Measurements from ENCODE around the gene AGAP1. TPM values are rescaled to one million over a fixed set of nuclear protein-coding genes. Genes with fewer than 3 reads are reported as not detected.

The AGAP1 gene
- total RNA-seq, 1 donor from 2014 or later, result 3.8 TPM

DNA sequence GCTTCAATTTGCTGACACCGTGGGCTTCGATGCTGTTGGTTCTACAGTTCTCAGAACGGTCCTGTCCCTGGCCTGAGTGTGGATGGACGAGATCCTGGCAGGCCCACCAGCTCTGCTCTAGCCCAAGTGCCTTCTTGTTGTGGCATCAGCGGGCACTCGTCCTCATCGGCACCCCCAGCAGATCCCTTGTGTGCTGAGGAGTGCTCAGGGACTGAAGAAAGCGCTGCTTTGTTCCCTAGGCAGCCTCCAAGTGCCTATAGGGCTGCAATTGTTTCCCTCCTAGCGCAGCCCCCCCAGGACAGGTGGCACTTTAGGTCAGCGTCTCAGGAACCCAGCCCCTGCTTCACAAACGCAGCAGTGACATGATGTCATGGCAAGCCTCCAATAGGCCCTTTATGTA lies 217.7 kb downstream of the AGAP1 start:
- intact Hi-C loops (cut with micrococcal nuclease), result no loop called here
- Mint-ChIP-seq H3K36me3 (ENCODE audit: low read depth) (no peaks in the 10 kb centered on the region), H3K4me1 (no peaks in the 10 kb centered on the region)

DNA sequence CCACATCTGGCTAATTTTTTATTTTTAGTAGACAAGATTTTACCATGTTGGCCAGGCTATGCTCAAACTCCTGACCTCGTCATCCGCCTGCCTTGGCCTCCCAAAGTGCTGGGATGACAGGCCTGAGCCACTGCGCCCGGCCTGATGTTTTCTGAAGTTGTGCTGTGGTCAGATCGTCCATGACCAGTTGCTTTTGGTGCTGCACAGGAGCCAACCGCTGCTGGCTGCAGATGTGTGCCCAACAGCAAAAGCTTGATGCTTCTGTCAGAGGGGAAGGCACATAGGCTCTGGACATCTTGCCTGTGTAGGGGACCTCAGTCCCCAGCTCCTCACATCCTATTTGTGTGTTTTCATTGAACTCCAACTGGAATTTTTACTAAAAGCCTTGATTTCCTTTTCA lies 218.3 kb downstream of the AGAP1 start:
- H3K36me3 Mint-ChIP-seq (ENCODE audit: low read depth), result no peaks in the 10 kb centered on the region
- H3K9me3 Mint-ChIP-seq, result no peaks in the 10 kb centered on the region
- DNase-seq, result no peak
- no peak overlapping the region for H3K27ac Mint-ChIP-seq
- intact Hi-C loops (cut with micrococcal nuclease), result no loop called here
- H3K4me1 Mint-ChIP-seq, result no peaks in the 10 kb centered on the region
- H3K4me3 Mint-ChIP-seq, result no peak overlapping the region
- H3K27me3 Mint-ChIP-seq, result no peaks in the 10 kb centered on the region

More for the DNA sequence above, 217.7 kb downstream of the AGAP1 start:
- Mint-ChIP-seq H3K4me3 (no peak overlapping the region), H3K27ac (no peak overlapping the region), H3K9me3 (no peaks in the 10 kb centered on the region), H3K27me3 (no peaks in the 10 kb centered on the region)
- DNase-seq, result no peak

DNA sequence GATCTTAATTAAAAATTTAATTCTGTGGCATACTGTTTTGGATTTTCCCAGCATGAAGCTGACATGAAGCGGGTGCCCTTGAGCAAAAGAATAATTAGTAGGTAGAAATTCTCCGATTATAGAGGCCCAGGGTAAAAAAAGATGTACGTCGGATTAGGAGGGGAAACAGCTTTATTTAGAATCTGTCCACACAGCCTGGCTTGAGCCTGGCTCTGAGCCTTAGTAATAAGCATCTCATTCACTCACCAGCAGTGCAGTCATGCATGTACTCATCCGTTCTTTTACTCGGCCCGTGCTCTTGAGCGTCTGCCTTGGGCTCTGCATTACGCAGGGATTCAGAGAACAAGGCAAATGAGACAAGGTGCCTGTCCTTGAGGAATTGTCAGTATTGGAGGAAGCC lies 219.3 kb downstream of the AGAP1 start:
- H3K27me3 Mint-ChIP-seq, result no peaks in the 10 kb centered on the region
- no peaks in the 10 kb centered on the region for H3K36me3 Mint-ChIP-seq (ENCODE audit: low read depth)
- no peaks in the 10 kb centered on the region for H3K9me3 Mint-ChIP-seq
- H3K4me3 Mint-ChIP-seq, result no peak overlapping the region
- H3K4me1 Mint-ChIP-seq, result no peaks in the 10 kb centered on the region
- no peak overlapping the region for H3K27ac Mint-ChIP-seq
- intact Hi-C loops (cut with micrococcal nuclease), result no loop called here
- no peak for DNase-seq

DNA sequence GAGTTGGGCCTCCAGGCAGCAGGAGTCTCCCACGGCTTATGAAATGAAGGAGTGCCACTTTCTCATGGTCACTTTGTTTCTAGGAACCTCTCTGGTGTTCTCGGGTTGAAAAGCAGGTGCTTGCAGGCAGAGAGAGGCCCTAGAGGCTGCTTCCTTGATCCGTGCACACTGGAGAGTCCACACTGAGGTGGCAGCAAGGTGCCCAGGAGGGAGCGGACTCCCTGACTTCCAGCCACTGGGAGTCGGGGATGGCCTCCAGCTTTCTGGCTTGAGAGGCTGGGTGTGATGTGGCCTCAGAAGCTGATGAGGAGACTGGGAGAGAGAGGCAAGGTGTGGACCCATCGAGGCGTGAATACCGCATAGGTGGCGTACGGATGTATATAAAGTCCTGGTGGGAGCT lies 221.8 kb downstream of the AGAP1 start:
- DNase-seq, result no peak
- H3K4me3 Mint-ChIP-seq, result no peak overlapping the region
- no peaks in the 10 kb centered on the region for H3K9me3 Mint-ChIP-seq
- H3K4me1 Mint-ChIP-seq, result no peaks in the 10 kb centered on the region
- intact Hi-C loops (cut with micrococcal nuclease), result no loop called here
- H3K36me3 Mint-ChIP-seq (ENCODE audit: low read depth), result no peaks in the 10 kb centered on the region
- no peaks in the 10 kb centered on the region for H3K27me3 Mint-ChIP-seq
- H3K27ac Mint-ChIP-seq, result no peak overlapping the region

DNA sequence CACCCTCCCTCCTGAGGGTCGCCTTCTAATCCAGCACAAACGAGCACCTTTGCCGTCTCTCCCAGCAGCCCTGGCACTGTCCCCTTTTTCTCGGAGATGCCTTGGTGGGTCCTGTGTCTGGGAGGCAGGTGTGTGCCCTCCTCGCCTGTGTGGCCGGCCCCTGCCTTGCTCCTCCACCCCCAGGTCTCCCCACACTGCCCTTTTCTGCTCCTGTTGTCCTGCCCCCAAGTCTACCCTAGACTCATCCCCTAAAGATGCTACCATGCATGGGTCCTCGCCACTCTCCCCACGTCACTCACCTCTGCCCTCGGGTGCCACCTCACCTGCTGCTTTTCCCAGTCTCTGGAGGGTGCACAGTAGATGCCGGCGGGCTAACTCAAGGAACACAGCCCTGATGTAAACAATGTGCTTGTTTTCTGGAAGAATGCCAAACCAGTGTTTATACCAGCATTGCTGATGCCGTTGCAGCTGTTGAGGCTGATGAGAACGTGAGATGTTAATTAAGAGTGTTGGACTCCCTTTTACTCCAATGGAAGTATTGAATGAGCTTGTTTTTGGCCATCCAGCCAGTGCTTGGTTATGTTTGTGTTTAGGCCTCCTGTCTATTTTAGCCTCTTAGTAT lies 223.1 kb downstream of the AGAP1 start:
- H3K27ac Mint-ChIP-seq, result no peak overlapping the region
- no peaks in the 10 kb centered on the region for H3K36me3 Mint-ChIP-seq (ENCODE audit: low read depth)
- H3K4me3 Mint-ChIP-seq, result no peak overlapping the region
- intact Hi-C loops (cut with micrococcal nuclease), result no loop called here
- DNase-seq, result no peak
- H3K27me3 Mint-ChIP-seq, result no peaks in the 10 kb centered on the region
- H3K4me1 Mint-ChIP-seq, result no peaks in the 10 kb centered on the region
- H3K9me3 Mint-ChIP-seq, result no peaks in the 10 kb centered on the region

DNA sequence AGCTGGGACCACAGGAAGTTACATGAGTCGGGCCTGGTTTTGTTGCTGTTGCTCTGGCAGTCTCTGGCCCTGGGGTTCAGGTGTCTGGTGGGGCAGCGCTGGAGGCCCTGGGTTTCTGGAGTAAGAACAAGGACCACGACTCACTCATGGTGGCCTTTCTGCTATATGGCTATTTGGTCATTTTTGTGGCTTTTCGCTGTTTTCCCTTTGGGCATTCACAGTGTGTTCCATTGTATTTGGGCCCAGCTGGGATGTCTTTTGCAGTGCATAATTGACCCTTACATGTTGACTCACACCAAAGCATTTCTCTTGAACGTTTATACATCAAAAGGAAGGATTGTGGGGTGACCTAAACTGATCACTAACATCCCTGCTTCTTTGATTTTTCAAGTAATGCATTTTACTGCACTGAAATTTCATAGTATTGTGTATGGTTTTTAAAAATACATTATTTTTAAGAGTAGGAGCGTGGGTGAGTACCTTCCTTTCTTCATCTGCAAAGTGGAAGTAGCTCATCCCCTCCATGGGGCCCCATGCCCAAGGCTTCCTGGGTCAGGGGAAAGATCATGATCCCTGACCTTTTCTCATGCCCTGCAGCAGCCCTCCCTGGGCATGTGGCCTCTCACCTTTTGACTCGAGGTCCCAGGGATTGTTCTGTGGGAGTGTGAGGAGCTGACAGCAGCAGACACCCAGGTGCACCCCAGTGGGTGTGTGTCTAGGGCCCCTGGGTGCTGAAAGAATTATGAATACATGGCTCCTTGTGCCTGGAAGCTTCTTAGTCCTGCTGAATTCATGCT lies 225.5 kb downstream of the AGAP1 start:
- Mint-ChIP-seq H3K27ac (no peak overlapping the region), H3K4me3 (no peak overlapping the region), H3K9me3 (no peaks in the 10 kb centered on the region), H3K36me3 (ENCODE audit: low read depth) (no peaks in the 10 kb centered on the region), H3K27me3 (no peaks in the 10 kb centered on the region), H3K4me1 (no peaks in the 10 kb centered on the region)
- intact Hi-C loops (cut with micrococcal nuclease), result no loop called here
- DNase-seq, result no peak

DNA sequence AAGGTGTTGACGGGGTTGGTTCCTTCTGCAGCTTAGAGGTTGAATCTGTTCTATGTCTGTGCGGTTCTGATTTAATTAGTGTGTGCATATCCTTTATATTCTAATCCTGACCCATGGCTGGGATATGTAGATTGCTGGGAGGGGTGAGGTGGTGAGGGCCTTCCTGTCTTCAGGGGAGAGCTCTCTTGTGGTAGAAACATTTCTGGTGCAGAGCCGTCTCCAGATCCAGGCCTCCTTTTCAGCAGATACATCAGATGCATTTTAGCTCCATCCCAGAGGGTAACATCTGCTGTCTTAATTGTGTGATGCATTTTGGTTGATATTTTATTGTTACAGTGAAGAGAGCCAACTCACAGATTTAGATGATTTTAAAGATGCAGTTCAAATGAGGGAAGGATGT lies 227.8 kb downstream of the AGAP1 start:
- H3K27ac Mint-ChIP-seq, result no peak overlapping the region
- intact Hi-C loops (cut with micrococcal nuclease), result no loop called here
- DNase-seq, result no peak

DNA sequence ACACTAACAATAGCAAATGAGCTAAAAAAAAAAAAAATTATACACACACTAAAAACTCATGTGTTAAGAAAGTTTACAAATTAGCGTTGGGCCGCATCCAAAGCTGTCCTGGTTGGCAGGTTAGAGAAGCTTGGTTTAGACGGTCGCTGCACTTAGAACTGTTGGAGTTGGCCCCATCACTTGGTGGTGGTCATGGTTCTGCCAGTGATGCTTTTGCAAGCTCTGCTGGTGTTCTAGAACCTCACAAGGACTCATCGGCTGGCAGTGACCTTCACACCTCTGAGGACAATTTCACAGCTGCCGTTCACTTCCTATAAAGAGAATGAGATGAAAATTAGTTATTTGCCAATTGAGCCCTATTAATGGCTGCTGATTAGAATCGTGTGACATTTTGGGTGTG lies 229.0 kb downstream of the AGAP1 start:
- Mint-ChIP-seq H3K4me1 (no peaks in the 10 kb centered on the region), H3K27ac (no peak overlapping the region), H3K36me3 (ENCODE audit: low read depth) (no peaks in the 10 kb centered on the region), H3K9me3 (no peaks in the 10 kb centered on the region), H3K4me3 (no peak overlapping the region), H3K27me3 (no peaks in the 10 kb centered on the region)
- intact Hi-C loops (cut with micrococcal nuclease), result no loop called here
- DNase-seq, result no peak

More for the DNA sequence above, 227.8 kb downstream of the AGAP1 start:
- H3K36me3 Mint-ChIP-seq (ENCODE audit: low read depth), result no peaks in the 10 kb centered on the region
- H3K4me1 Mint-ChIP-seq, result no peaks in the 10 kb centered on the region
- H3K4me3 Mint-ChIP-seq, result no peak overlapping the region
- H3K9me3 Mint-ChIP-seq, result no peaks in the 10 kb centered on the region
- no peaks in the 10 kb centered on the region for H3K27me3 Mint-ChIP-seq

DNA sequence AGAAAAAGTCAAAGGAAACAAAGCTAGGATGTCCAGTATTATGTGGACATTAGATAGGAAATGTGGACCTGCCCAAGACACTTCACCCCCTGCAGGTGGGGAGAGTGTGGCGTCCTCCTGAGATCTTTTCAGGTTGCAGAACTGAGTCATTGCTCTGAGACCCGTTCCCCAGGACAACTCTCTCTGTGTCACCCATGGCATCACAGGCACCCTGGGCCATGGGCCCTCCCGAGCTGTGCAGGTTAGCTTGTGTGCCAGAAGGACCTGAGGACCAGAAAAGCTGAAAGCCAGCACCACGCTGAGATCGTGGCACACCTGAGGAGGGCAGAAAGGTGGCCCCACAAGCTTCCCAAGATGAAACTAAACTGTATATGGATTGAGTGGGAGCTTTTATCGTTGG lies 229.5 kb downstream of the AGAP1 start:
- Mint-ChIP-seq H3K36me3 (ENCODE audit: low read depth) (no peaks in the 10 kb centered on the region), H3K27me3 (no peaks in the 10 kb centered on the region), H3K4me3 (no peak overlapping the region), H3K27ac (no peak overlapping the region), H3K9me3 (no peaks in the 10 kb centered on the region), H3K4me1 (no peaks in the 10 kb centered on the region)
- no peak for DNase-seq
- intact Hi-C loops (cut with micrococcal nuclease), result no loop called here

DNA sequence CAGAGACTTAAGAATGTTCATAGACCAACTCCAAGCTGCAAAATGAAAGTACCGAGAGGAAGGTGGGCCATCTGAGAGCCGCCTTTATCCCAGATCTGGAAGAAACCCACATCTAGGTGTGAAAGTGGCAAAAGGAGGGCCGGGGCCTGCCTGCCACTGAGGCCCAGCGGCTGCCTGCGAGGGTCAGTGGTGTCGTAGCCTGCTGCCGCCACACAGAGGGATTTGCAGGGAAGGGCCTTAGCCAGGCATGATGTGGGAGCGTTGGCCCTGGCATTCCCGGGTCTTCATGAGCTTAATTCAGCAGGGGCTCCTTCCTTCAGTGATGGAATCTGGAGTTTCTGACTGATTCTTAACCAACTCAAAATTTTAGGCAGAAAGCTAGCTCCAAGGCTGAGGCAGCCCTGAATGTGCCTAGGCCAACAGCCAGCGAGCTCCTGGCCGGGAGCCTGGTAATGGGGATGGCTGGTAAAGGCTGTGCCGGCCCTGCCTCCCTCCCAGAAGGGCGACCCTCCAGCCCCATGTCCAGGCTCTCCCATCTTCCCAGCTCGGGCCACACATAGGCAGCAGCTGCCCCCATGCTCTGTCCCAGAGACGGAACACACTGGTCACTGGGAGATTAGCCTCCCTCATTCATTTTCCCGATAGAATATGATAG lies 230.1 kb downstream of the AGAP1 start:
- no peak overlapping the region for H3K4me3 Mint-ChIP-seq
- no peak overlapping the region for H3K27ac Mint-ChIP-seq
- H3K9me3 Mint-ChIP-seq, result no peaks in the 10 kb centered on the region
- H3K36me3 Mint-ChIP-seq (ENCODE audit: low read depth), result no peaks in the 10 kb centered on the region
- H3K4me1 Mint-ChIP-seq, result no peaks in the 10 kb centered on the region
- DNase-seq, result no peak
- H3K27me3 Mint-ChIP-seq, result no peaks in the 10 kb centered on the region
- intact Hi-C loops (cut with micrococcal nuclease), result no loop called here

DNA sequence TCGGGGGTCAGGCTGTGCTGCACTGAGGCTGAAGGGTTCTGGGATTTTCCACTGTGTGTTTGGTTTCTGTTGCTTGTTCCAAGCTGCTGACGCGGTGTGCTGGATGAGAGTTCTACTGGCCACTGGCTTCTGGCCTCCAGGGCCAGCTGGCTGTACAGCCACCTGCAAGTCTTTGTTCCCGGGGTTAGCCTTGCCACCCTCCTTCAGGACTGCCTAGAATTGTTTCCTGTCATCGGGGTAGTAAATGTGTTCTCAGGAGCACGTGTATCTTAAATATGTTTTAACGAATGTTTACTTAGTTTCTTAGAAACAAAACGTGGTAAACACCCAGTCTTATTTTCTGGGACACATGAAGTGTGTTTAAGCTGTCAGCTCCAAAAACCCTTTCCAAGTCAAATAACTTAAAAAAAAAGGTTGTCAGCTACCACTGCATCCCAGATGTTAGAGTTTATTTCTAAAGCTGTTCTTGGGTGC lies 231.2 kb downstream of the AGAP1 start:
- Mint-ChIP-seq H3K9me3 (no peaks in the 10 kb centered on the region), H3K4me3 (no peak overlapping the region), H3K27me3 (no peaks in the 10 kb centered on the region), H3K27ac (no peak overlapping the region), H3K4me1 (no peaks in the 10 kb centered on the region), H3K36me3 (ENCODE audit: low read depth) (no peaks in the 10 kb centered on the region)
- no peak for DNase-seq
- intact Hi-C loops (cut with micrococcal nuclease), result no loop called here

DNA sequence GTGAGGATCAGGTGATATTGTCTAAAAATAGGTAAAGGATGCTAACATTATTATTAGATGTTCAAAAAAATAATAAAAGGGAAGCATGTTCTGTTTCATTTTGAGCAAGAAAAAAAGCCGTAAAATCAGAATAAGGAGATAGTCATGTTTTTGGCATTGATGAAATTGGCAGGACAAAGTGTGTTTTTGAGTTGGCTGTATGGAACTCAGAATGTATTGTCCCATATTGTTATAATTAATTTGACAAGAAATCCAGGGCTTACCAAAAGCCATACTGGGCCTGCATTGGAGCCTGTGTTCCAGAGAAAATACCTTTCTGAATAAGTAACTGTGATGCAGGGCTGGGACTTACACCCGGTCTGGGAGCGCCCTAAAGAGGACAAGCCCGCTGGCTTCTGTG lies 232.0 kb downstream of the AGAP1 start:
- intact Hi-C loops (cut with micrococcal nuclease), result no loop called here
- no peak overlapping the region for H3K27ac Mint-ChIP-seq
- H3K4me1 Mint-ChIP-seq, result no peaks in the 10 kb centered on the region
- no peaks in the 10 kb centered on the region for H3K27me3 Mint-ChIP-seq
- no peaks in the 10 kb centered on the region for H3K9me3 Mint-ChIP-seq
- no peaks in the 10 kb centered on the region for H3K36me3 Mint-ChIP-seq (ENCODE audit: low read depth)
- no peak overlapping the region for H3K4me3 Mint-ChIP-seq
- DNase-seq, result no peak

DNA sequence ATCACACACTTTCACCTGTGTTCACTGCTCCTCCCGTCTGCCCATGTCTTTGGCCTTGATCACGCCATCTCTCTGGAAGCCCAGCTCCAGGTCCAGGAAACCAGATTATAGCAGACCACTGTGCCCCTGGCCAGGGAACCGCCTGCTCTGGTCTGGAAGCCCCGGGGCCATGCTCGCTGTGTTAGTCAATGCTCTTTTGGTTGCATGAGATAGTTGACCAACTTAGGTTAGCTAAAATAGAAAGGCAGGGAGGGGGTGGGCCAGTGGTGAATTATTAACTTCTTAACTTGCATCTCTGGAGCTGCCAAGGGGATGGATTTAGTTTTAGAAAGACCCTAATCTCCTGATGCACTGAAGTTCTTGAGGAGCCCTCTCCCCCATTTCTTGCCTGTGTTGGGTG lies 232.7 kb downstream of the AGAP1 start:
- Mint-ChIP-seq H3K9me3 (no peaks in the 10 kb centered on the region), H3K4me3 (no peak overlapping the region), H3K27me3 (no peaks in the 10 kb centered on the region), H3K4me1 (no peaks in the 10 kb centered on the region), H3K36me3 (ENCODE audit: low read depth) (no peaks in the 10 kb centered on the region), H3K27ac (no peak overlapping the region)
- intact Hi-C loops (cut with micrococcal nuclease), result no loop called here
- no peak for DNase-seq

DNA sequence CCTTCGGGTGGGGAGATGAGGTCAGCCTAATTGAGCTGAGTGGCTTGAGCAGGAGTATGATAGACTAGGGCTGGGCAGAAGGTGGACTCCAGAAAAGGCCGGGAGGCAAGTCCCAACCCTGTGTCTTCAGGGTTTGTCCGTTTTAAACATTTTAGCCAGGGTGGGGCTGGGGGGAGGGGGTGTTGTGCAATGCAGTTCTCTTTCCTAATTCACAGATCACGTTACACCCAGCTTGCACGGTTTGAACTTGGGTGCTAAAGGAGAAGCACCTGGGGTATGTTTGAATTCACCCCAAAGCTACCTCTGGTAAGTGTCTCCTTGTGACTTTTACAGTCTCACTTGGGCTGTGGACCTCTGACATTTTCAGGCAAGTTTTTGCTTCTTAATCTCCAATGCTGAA lies 233.3 kb downstream of the AGAP1 start:
- intact Hi-C loops (cut with micrococcal nuclease), result no loop called here
- DNase-seq, result no peak
- Mint-ChIP-seq H3K4me1 (no peaks in the 10 kb centered on the region), H3K9me3 (no peaks in the 10 kb centered on the region), H3K27ac (no peak overlapping the region), H3K4me3 (no peak overlapping the region), H3K36me3 (ENCODE audit: low read depth) (no peaks in the 10 kb centered on the region), H3K27me3 (peaks cover 3% of the 10 kb centered on the region)

Measured in activated CD4-positive, alpha-beta T cell treated with anti-CD3 and anti-CD28 coated beads, Interleukin-2, amount 10 ng/mL, durations not matched to agents 24 days and 14 days (primary cell).